Spinal cord (tissue), 10 donors: ENCODE data around the gene ARPIN. TPM values are rescaled to one million over a fixed set of nuclear protein-coding genes. Genes with fewer than 3 reads are reported as not detected.

Experiments
- DNase-seq, 6 donors: peaks; one replicate each; pipeline versions ENCODE4 v3.0.0 to v3.0.0-alpha.2; 2013 to 2015; ENCODE audit warnings: low spot score in 6 of 6, low read depth in 4 of 6
- H3K27ac ChIP-seq: one replicate; pipeline ENCODE4 v1.5.1; 2013; ENCODE audit warnings: low read depth, low read length, control low read depth
- H3K27me3 ChIP-seq: one replicate; pipeline ENCODE4 v1.6.1; 2013; ENCODE audit warnings: low read length; ENCODE audit not compliant: control insufficient read depth, insufficient read depth
- H3K36me3 ChIP-seq: one replicate; pipeline ENCODE4 v1.6.1; 2013; ENCODE audit warnings: low read length; ENCODE audit not compliant: control insufficient read depth, insufficient read depth
- H3K4me1 ChIP-seq: one replicate; pipeline ENCODE4 v1.6.1; 2013; ENCODE audit warnings: low read length; ENCODE audit not compliant: control insufficient read depth, insufficient read depth
- H3K4me3 ChIP-seq: one replicate; pipeline ENCODE4 v1.5.1; 2013; ENCODE audit warnings: low read depth, low read length, control low read depth
- H3K9me3 ChIP-seq: one replicate; pipeline ENCODE4 v1.6.1; 2013; ENCODE audit warnings: low read length; ENCODE audit not compliant: control insufficient read depth, insufficient read depth
- WGBS: methylation state at CpG from one replicate; pipeline ENCODE4 v1.1.5; 2013; ENCODE audit warnings: missing lambda C conversion rate; ENCODE audit not compliant: insufficient coverage; 5-methylcytosine and 5-hydroxymethylcytosine counted together
- polyA plus RNA-seq, 2 donors: library from polyadenylated mRNA; unstranded; fragments of 120-200 nt; gene quantifications; one replicate each; pipeline ENCODE4 v1.2.1, GENCODE V29; 2013; ENCODE audit not compliant: insufficient read length in 2 of 2
- total RNA-seq, 2 donors: library from RNA; depleted of rRNA in 1 of 2; stranded (reverse); fragments of 120-200 nt in 1 of 2; fragments of >200 nt in 1 of 2; gene quantifications; one replicate each; pipeline versions ENCODE4 v1.2.3 to v1.2.4, GENCODE V29; 2013 to 2014
- donor health status: healthy.

Gene ARPIN
- total and polyA plus RNA-seq, 4 donors: 16.1 to 26.6 (median 20.9) TPM

- Histone ChIP-seq H3K27ac (peak overlapping the region; percentile 64), H3K4me3 (peak overlapping the region; percentile 61), H3K9me3 (no peaks in the 10 kb centered on the region), H3K36me3 (peaks cover 25% of the 10 kb centered on the region), H3K4me1 (peaks cover 16% of the 10 kb centered on the region), H3K27me3 (no peaks in the 10 kb centered on the region)
- 3% methylated on average over 34 of the region's 36 CpGs for WGBS
- peak in 4 of 6 donors; percentile 6 to 60 (median 37) for DNase-seq
These were observed 543 bp downstream of the ARPIN start for GRCh38 chr15:89912145-89912673.

- no peak overlapping the region for H3K4me3 ChIP-seq
- 98% methylated on average over 5 of the region's 6 CpGs for WGBS
- H3K27me3 ChIP-seq: no peaks in the 10 kb centered on the region
- no peaks in the 10 kb centered on the region for H3K9me3 ChIP-seq
- peaks cover 16% of the 10 kb centered on the region for H3K4me1 ChIP-seq
- DNase-seq: no peak
- peaks cover 32% of the 10 kb centered on the region for H3K36me3 ChIP-seq
- H3K27ac ChIP-seq: no peak overlapping the region
These were observed 1.7 kb downstream of the ARPIN start for GRCh38 chr15:89910891-89911626.

GRCh38 chr15:89909611-89910010, 3.1 kb downstream of the ARPIN start:
- DNase-seq: no peak
- H3K27ac ChIP-seq: no peak overlapping the region
- no peaks in the 10 kb centered on the region for H3K27me3 ChIP-seq
- peaks cover 45% of the 10 kb centered on the region for H3K36me3 ChIP-seq
- 94% methylated on average over 2 of the region's 2 CpGs for WGBS
- peaks cover 16% of the 10 kb centered on the region for H3K4me1 ChIP-seq
- no peak overlapping the region for H3K4me3 ChIP-seq
- H3K9me3 ChIP-seq: no peaks in the 10 kb centered on the region

- DNase-seq: no peak
- peaks cover 12% of the 10 kb centered on the region for H3K4me1 ChIP-seq
- H3K9me3 ChIP-seq: no peaks in the 10 kb centered on the region
- peaks cover 59% of the 10 kb centered on the region for H3K36me3 ChIP-seq
- H3K27ac ChIP-seq: no peak overlapping the region
- WGBS: 90% methylated on average over 15 of the region's 16 CpGs
- no peak overlapping the region for H3K4me3 ChIP-seq
- H3K27me3 ChIP-seq: no peaks in the 10 kb centered on the region
These were observed 4.5 kb downstream of the ARPIN start for GRCh38 chr15:89908226-89908625.

- WGBS: 94% methylated on average over 5 of the region's 7 CpGs
- Histone ChIP-seq H3K4me3 (no peak overlapping the region), H3K27me3 (no peaks in the 10 kb centered on the region), H3K36me3 (peaks cover 64% of the 10 kb centered on the region), H3K9me3 (no peaks in the 10 kb centered on the region), H3K27ac (no peak overlapping the region), H3K4me1 (peaks cover 7% of the 10 kb centered on the region)
- no peak for DNase-seq
These were observed 5.5 kb downstream of the ARPIN start for GRCh38 chr15:89907289-89907688.

GRCh38 chr15:89905846-89906378, 6.8 kb downstream of the ARPIN start:
- Histone ChIP-seq H3K9me3 (no peaks in the 10 kb centered on the region), H3K4me1 (no peaks in the 10 kb centered on the region), H3K4me3 (no peak overlapping the region), H3K36me3 (peaks cover 77% of the 10 kb centered on the region), H3K27ac (no peak overlapping the region), H3K27me3 (no peaks in the 10 kb centered on the region)
- DNase-seq: no peak
- 96% methylated on average over 5 of the region's 5 CpGs for WGBS

- peaks cover 71% of the 10 kb centered on the region for H3K36me3 ChIP-seq
- 100% methylated on average over 5 of the region's 5 CpGs for WGBS
These were observed 8.2 kb downstream of the ARPIN start for GRCh38 chr15:89904519-89904918.

GRCh38 chr15:89903858-89904130, 9.0 kb downstream of the ARPIN start:
- peaks cover 69% of the 10 kb centered on the region for H3K36me3 ChIP-seq
- DNase-seq: no peak
- H3K4me3 ChIP-seq: no peak overlapping the region
- WGBS: 96% methylated on average over 11 of the region's 11 CpGs
- no peaks in the 10 kb centered on the region for H3K9me3 ChIP-seq
- H3K27ac ChIP-seq: no peak overlapping the region
- no peaks in the 10 kb centered on the region for H3K27me3 ChIP-seq
- H3K4me1 ChIP-seq: no peaks in the 10 kb centered on the region

More at GRCh38 chr15:89904519-89904918, 8.2 kb downstream of the ARPIN start:
- Histone ChIP-seq H3K4me3 (no peak overlapping the region), H3K27ac (no peak overlapping the region), H3K27me3 (no peaks in the 10 kb centered on the region), H3K4me1 (no peaks in the 10 kb centered on the region), H3K9me3 (no peaks in the 10 kb centered on the region)
- DNase-seq: no peak

GRCh38 chr15:89903015-89903857, 9.5 kb downstream of the ARPIN start:
- Histone ChIP-seq H3K27me3 (no peaks in the 10 kb centered on the region), H3K9me3 (no peaks in the 10 kb centered on the region), H3K27ac (no peak overlapping the region), H3K4me3 (no peak overlapping the region), H3K4me1 (no peaks in the 10 kb centered on the region), H3K36me3 (peaks cover 63% of the 10 kb centered on the region)
- WGBS: 95% methylated on average over 14 of the region's 15 CpGs
- DNase-seq: no peak
